Measurements from ENCODE around the gene EEF1AKMT3.
"Not testable (repeated sequence)": the region's sequence is repeated elsewhere in the genome, so short reads cannot be mapped to it uniquely, and the experiment has no call there.

Gene EEF1AKMT3

GRCh38 chr12:57766464-57767304 is 5.7 kb upstream of the EEF1AKMT3 start, which contains the start of gene CYP27B1:
Gene CYP27B1 (minus strand): TSS chr12:57767078. CDS start chr12:57767041, 37 bp downstream.
- DNase-seq, result peak; percentile 73

GRCh38 chr12:57767305-57767698 is 5.1 kb upstream of the EEF1AKMT3 start:
- DNase-seq, result no peak

GRCh38 chr12:57767876-57768275 is 4.5 kb upstream of the EEF1AKMT3 start:
- no peak for DNase-seq

- no peak for DNase-seq
Measured at GRCh38 chr12:57769594-57769993, 2.8 kb upstream of the EEF1AKMT3 start.

GRCh38 chr12:57770734-57771133 is 1.7 kb upstream of the EEF1AKMT3 start:
- no peak for DNase-seq

GRCh38 chr12:57771236-57771872 is 1.1 kb upstream of the EEF1AKMT3 start:
- peak; percentile 91 for DNase-seq

GRCh38 chr12:57771873-57772428 is 463 bp upstream of the EEF1AKMT3 start, which contains the start of gene METTL1:
Gene METTL1 (minus strand): TSS chr12:57772105. CDS start chr12:57772083, 22 bp downstream.
- DNase-seq, result peak; percentile 95

GRCh38 chr12:57774634-57775033 is 2.2 kb downstream of the EEF1AKMT3 start:
- DNase-seq, result not testable (repeated sequence)

- DNase-seq, result no peak
Measured at GRCh38 chr12:57775044-57775443, 2.6 kb downstream of the EEF1AKMT3 start.

GRCh38 chr12:57775563-57776246 is 3.3 kb downstream of the EEF1AKMT3 start:
- DNase-seq, result no peak

GRCh38 chr12:57776247-57776587 is 3.8 kb downstream of the EEF1AKMT3 start:
- DNase-seq, result no peak

GRCh38 chr12:57777367-57777766 is 5.0 kb downstream of the EEF1AKMT3 start:
- DNase-seq, result no peak

GRCh38 chr12:57777911-57778310 is 5.5 kb downstream of the EEF1AKMT3 start:
- DNase-seq, result no peak

GRCh38 chr12:57779736-57780135 is 7.3 kb downstream of the EEF1AKMT3 start:
- DNase-seq, result no peak

- DNase-seq, result no peak
Measured at GRCh38 chr12:57780284-57780897, 8.0 kb downstream of the EEF1AKMT3 start.

GRCh38 chr12:57781244-57781643 is 8.8 kb downstream of the EEF1AKMT3 start:
- DNase-seq, result no peak

GRCh38 chr12:57781801-57782200 is 9.4 kb downstream of the EEF1AKMT3 start:
- no peak for DNase-seq

- no peak for DNase-seq
Measured at GRCh38 chr12:57782243-57782607, 9.8 kb downstream of the EEF1AKMT3 start.

- peak; percentile 99 for DNase-seq
Measured at GRCh38 chr12:57782608-57783465, 10.4 kb downstream of the EEF1AKMT3 start, which contains the start of gene TSFM. Gene TSFM (plus strand): TSS chr12:57782787. CDS start chr12:57782802, 15 bp downstream.

- no peak for DNase-seq
Measured at GRCh38 chr12:57783466-57783801, 11.0 kb downstream of the EEF1AKMT3 start.

- no peak for DNase-seq
Measured at GRCh38 chr12:57783861-57784260, 11.4 kb downstream of the EEF1AKMT3 start.

GRCh38 chr12:57793920-57794319 is 21.5 kb downstream of the EEF1AKMT3 start:
- no peak for DNase-seq

Data from activated CD8-positive, alpha-beta memory T cell treated with anti-CD3 and anti-CD28 coated beads, Interleukin-2, amount 50 U/mL, for 48 hours (primary cell).